HepG2 (cell line): ENCODE data around the gene DUS2.

Source experiments
- CEBPZ ChIP-seq: IDR thresholded peaks from 2 replicates; pipeline ENCODE4 v1.6.1; 2012; ENCODE audit warnings: low read length, improper control_type of control experiment
- CHD4 ChIP-seq: fragments of 200-600 bp; sonication (generic); IDR thresholded peaks from 2 replicates; pipeline ENCODE4 v1.7.0; 2017; ENCODE audit warnings: mild to moderate bottlenecking, low read length, borderline replicate concordance
- GATAD2A ChIP-seq: IDR thresholded peaks from 2 replicates; pipeline ENCODE4 v1.6.1; 2016
- POLR2A ChIP-seq, 2 experiments: IDR thresholded peaks; 2 replicates each; pipeline ENCODE4 v1.6.1; 2011; ENCODE audit warnings: low read depth in 2 of 2, low read length in 2 of 2, mild to moderate bottlenecking in 1 of 2, moderate library complexity in 1 of 2; ENCODE audit not compliant: insufficient read depth in 1 of 2
- PRDM4 ChIP-seq: sonication (generic); formaldehyde crosslinking; IDR thresholded peaks from 2 replicates; pipeline ENCODE4 v1.9.0; 2021; ENCODE audit warnings: missing genetic modification reagents, borderline replicate concordance
- ZNF354B ChIP-seq: sonication (generic); formaldehyde crosslinking; IDR thresholded peaks from 2 replicates; pipeline ENCODE4 v1.8.0; 2022; ENCODE audit warnings: mild to moderate bottlenecking, missing genetic modification reagents

- TF ChIP-seq PRDM4 (CRISPR knock-in tag) (no peak), CEBPZ (no peak), ZNF354B (CRISPR knock-in tag) (no peak), CHD4 (no peak), GATAD2A (CRISPR knock-in tag) (no peak), POLR2A (IDR thresholded peaks at IDR 0.05; ENCODE audit: insufficient read depth in 1 of 2, low read depth in 2 of 2, low read length in 2 of 2) (no peak)
Measured at GRCh38 chr16:68070806-68071517, 47.9 kb downstream of the DUS2 start.
